GM18873 (cell line): ENCODE data around the gene CCNYL1.
A peak's percentile ranks its signal among the peaks of the same experiment; 100 is the strongest.
"Not testable (repeated sequence)": the region's sequence is repeated elsewhere in the genome, so short reads cannot be mapped to it uniquely, and the experiment has no call there.

Experiments used
- ATAC-seq: cut with Tn5 transposase; IDR thresholded peaks from one replicate; pipeline ENCODE4 v1.9.1; 2021; ENCODE audit warnings: mild to moderate bottlenecking, moderate library complexity, moderate number of reproducible peaks; ENCODE audit not compliant: unreplicated experiment, low FRiP score

The CCNYL1 gene

DNA sequence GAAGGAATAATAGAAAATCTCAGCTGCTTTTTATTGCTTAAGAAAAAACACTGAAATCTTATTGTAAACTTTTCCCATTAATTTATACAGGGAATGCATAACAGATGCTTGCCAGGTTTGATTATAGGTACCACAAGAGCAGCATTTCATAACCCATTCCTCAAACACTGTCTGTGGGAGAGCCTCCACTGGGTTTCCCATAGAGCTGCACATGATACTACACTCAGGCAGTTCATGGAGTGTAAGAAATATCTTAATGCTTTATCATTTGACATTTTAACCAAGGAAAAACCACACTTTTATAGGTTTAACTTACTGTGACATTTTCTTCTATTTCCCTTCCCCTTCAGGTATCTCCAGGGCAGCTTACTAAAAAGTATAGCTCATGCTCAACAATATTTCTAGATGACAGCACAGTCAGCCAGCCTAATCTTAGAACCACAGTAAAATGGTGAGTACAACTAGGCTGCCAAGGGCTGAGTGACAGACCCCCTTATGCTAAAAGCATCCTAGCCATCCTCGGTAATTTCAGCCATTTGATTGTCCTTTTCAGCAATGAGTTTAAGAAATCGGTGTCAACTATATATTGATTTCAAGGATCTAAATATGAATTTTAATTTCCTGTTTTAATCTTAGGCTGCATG is 22.3 kb downstream of the CCNYL1 start:
- no peak for ATAC-seq

DNA sequence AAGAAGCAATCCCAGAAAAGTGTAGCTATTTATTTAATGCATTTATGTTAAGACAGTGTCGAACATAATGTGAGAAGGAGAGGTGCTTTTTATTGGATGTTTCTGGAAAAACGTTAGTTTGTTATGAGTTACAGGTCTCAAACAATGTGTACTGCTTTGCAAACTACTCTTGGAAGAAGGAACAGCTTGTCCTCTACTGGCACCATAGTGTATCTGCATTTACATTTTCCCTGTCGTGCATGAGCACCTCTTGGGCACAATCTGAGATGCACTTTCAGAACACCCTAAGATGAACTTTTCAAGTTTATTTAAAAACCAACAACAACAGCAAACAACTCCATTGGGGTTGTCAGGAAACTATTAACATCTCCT is 22.8 kb downstream of the CCNYL1 start:
- ATAC-seq: no peak

DNA sequence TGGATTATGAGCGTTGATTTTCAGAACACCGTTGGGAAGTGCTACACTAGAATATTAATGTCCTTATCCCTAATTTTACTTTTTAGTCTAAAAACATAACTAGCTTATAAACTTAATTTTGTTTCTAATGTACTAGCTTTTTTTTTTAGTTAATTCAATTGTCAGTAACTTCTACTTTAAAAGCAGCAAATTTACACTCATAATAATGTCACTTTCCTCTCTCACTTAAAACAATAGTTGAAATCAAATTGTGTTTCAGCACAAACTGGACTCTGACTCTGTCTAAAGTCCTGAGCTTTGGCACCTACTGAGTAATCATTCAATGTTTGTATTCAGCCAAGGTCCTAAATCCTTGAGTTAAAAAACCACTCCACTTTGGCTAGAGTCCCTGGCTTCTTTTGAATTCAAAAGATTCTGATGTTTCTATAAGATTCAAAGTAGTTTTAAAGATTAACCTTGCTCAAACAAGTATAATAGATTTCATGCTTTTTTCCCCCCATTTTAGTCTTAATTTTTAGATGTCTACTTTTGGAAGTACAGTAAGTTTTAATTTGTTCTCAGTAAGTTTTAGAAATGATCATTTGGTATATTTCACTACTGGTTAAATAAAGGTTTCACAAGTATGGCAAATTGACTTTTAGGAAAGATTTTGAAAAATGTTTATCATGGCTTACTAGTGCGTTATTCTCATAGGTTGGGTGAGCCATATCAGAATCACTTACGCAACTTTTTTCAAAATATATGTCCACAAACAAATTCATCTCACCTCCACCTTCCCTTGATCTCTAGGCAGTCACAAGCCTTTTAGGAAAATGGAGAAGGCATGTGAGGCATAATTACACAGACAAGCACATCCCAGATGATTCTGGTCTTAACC is 23.4 kb downstream of the CCNYL1 start:
- no peak for ATAC-seq

DNA sequence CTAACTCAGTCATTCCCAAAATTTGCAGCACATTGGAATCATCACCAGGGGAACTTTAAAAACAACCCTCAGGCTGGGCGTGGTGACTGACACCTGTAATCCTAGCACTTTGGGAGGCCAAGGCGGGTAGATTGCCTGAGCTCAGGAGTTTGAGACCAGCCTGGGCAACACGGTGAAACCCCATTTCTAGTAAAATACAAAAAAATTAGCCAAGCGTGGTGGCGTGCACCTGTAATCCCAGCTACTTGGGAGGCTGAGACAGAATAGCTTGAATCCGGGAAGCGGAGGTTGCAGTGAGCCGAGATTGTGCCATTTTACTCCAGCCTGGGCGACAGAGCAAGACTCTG is 24.0 kb downstream of the CCNYL1 start:
- not testable (repeated sequence) for ATAC-seq

DNA sequence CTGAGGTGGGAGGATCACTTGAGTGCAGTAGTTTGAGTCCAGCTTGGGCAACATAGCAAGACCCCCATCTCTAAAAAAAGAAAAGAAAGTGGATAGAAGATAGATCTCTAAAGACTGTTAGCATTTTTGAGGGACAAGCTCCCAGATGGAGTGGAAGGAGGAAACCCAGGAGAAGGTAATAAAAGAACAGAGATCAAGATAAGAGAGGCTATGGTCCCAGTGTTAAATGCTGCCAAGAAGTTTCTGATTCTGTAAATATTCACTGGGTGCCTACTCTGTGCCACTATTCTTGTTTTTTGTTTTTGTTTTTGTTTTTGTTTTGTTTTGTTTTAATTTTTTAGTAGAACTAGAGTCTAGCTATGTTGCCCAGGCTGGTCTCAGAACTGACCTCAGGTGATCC is 32.1 kb downstream of the CCNYL1 start:
- ATAC-seq: no peak

DNA sequence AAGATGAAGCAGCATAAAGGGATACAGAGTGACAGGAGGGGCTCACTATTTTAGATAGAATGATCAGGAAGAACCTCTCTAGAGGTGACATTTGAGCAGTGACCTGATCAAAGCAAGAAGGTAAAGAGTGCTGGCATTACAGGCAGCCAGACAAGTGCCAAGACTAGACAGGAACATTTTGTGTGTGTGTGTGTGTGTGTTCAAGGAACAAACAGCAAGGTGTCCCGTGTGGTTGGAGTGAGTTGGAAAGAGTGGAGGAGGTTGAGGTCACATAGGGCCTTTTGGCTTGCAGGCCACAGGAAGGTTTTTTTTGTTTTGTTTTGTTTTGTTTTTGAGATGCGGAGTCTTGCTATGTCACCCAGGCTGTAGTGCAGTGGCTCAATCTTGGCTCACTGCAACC is 32.6 kb downstream of the CCNYL1 start:
- ATAC-seq: no peak

DNA sequence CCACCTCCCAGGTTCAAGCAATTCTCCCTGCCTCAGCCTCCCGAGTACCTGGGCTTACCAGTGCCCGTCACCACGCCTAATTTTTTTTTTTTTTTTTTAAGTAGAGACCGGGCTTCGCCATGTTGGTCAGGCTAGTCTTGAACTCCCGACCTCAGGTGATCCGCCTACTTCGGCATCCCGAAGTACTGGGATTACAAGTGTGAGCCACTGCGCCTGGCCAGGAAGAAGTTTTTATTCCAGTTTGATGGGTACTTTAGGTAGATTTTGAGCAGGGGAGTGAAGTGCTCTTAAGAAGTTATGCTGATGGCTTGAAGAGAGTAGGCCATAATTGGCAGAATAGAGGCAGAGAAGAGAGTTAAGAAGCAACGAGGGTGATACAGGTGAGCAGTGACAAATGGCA is 33.0 kb downstream of the CCNYL1 start:
- no peak for ATAC-seq

DNA sequence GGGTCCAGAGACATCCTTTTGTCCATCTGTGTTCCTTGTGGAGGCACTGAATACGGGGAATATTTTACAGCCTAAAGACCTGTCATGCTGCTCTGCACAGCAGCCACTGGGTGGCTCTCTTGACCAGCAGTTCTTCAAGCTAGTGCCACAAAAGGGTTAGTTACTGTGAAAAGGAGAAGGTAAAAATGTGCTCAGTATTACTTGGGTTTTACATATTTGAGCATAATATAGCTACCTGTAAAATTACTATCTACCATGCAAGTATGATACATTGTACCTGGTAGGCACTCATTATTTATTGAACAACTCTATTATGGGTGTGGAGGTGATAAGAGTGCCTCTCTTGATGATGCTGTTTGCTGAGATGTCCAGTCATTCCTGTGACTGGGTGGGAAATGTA is 34.7 kb downstream of the CCNYL1 start:
- ATAC-seq: peak; percentile 65

DNA sequence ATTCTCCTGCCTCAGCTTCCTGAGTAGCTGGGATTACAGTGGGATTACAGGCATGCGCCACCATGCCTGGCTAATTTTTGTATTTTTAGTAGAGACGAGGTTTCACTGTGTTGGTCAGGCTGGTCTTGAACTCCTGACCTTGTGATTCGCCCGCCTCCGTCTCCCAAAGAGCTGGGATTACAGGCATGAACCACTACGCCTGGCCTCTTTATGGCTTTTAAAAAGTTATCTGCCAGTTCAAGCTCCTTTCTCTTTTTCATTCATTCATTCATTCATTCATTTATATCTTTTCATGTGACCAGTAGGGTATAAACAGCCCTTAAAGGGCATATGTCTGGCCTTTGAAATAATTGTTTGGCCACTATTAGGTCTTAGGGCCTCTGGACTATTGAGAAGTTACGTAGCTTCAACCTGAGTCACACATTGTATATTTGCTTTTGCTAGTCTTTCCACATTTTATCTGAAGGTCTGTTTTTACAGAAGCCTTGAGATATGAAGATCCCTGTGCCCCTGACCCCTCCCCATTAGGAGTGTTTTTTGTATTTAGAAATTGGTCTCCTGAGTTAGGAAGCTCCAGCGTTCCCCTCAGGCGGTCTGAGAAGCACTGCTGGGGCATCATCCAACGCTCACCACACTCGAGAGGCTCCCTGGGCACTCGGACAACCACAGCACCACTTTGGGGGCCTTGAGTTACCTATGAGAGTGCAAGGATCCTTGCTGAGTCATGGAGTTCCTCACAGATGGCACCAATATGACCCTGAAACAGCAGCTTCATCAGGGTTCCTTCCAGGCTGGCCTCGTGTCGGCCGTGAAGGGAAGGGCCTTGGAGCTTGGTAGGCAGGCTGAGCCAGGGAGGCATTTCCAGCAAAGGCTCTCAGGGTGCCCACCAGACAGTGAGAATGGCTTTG is 36.5 kb downstream of the CCNYL1 start:
- ATAC-seq: no peak

DNA sequence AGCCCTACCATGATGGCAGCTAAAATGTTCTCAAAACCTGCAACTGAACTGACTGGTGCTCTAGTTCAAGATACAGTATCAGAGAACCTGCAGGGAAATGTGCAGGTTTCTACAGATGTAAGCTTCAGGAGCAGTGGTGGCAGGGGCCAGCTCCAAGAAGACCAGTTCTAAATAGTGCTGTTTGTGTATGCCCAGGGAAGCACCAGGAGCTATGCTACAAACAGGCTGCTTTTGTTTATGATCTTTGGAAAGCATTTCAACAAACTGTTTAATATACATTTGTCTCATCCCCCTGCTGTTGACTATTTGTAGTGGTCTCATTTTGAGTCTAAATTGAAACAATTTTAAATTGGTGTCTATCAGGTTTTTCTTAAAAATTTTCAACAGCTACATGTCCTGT is 37.6 kb downstream of the CCNYL1 start:
- no peak for ATAC-seq

DNA sequence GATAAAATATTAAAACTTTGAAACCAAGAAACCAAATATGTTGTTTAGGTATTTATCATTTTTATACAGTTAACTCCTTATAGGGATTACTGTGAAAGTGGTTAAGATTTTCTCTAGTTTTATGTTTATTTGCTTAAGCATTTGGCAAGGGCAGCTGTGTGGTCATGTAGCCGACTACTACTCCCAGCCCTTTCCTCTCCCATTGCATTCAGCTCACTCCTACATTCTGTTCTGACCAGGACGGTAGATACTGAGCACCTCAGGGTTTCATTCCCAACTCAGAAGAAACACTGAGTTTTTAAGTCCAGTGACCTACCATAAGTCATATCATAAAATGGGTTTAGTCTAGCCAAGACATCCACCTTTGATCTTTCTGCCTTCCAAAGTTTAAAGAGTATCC is 38.4 kb downstream of the CCNYL1 start:
- ATAC-seq: no peak

DNA sequence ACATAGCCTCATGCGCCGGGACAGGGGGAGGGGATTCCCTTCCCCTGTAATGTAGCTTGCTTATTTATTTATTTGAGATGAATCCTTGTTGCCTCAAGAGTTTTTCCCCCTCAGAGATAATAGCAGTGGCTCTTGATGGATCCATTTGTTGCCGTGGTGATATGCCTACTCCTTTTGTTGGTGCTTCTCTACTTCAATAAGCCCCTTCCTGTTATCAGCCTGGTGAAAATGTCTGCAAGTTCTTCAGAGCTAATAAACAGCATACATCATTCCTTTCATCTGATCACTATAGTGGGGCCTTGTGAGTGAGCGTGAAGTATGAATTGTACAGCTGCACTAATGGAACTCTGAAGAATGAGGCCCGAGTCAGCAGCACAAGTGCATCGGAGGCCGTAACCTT is 38.9 kb downstream of the CCNYL1 start:
- ATAC-seq: no peak

DNA sequence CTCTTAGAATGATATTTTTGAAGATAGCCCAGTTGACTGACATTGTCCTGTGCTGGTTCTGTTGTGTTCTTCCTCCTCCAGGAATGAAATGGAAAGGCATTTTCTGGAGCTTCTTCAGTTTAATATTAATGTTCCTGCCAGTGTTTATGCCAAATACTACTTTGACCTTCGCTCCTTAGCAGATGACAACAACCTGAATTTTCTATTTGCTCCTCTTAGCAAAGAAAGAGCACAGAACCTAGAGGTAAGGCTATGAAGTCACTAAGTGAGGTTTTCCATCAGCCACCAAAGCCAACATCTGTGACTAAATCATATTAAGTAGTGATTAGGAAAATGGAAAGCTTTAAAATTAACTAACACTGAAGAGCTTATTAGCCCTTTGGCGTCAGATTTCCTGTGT is 39.4 kb downstream of the CCNYL1 start:
- ATAC-seq: no peak

DNA sequence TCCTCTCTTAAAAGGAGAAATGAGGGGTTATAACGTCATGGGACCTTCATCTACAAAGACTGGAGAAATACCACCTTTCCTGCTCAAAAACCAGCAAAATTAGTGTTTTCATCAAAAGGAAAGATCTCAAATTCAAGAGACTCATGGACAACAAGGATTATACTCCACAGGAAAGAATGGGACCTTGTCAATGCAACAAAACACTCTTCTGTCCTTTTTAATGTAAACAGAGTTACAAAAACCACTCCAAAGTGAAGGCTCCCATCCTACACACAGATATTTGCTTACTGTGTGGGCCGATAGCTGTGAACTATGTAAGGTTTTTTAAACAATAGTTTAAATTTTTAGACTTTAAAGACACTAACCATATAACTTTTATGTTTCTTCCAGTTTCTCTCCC is 42.2 kb downstream of the CCNYL1 start:
- ATAC-seq: not testable (repeated sequence)

DNA sequence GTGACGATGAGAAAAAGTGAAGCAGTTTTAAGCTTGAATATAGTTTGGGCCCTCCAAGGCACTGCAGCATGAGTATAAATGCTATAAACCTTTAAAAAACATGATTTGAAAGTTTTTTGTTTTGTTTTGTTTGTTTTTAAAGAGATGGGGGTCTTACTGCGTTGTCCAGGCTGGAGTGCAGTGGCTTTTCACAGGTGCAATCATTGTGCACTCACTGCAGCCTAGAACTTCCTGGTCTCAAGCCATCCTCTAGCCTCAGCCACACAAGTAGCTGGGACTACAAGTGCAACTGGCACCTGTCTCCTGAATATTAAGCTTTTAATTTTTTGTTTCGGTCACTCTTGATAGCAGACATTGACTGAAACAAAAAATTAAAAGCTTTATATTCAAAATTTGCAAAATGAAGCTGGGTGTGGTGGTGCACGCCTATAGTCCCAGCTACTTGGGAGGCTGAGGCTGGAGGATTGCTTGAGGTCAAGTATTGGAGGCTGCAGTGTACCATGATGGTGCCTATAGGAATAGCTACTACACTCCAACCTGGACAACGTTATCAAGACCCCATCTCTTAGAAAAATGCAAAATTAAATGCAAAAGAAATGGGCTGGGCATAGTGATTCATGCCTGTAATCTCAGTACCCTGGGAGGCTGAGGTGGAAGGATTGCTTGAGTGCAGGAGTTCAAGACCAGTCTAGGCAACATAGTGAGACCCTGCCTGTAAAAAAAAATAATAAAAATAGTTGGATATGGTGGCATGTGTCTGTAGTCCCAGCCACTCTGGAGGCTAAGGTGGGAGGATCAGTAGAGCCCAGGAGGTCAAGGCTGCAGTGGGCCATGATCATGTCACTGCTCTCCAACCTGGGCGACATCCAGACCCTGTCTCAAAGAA is 43.3 kb downstream of the CCNYL1 start:
- no peak for ATAC-seq

DNA sequence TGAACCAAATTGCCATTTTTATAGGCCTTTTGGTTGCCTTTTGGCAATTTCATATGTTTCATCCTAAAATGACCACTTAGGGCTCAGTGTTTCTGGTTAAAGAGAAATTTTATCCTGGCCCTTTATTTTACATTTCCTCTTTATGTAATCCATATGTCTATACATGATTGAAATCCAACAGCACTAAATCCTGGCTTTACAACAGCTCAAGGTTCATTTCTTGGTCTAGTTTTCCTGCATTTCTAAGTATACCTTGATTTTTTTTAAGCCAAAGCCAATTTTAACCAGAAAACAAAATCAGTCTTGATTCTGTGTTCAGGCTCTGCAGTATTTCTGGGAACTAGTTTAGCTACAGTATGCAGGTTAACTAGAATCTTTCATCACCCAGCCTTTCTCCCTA is 46.6 kb downstream of the CCNYL1 start:
- ATAC-seq: no peak

DNA sequence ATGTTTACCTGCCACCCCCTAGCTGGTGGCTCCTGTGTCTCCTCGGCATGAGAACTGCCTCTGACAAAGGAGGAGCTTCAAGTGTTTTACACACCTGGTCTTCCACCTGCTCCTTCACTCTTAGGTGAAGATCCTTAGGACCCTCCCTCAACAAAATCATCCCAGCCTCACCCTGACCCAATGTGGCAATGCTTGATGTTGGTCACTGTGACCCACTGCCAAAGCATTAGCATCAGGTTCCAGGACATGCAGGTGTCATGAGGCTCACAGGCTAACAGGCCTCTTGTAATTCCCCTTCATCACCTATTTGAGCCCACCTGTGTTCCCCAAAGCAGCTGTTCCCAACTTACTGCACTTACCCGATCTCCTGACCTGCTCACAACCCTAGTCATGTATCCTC is 48.5 kb downstream of the CCNYL1 start:
- ATAC-seq: no peak

DNA sequence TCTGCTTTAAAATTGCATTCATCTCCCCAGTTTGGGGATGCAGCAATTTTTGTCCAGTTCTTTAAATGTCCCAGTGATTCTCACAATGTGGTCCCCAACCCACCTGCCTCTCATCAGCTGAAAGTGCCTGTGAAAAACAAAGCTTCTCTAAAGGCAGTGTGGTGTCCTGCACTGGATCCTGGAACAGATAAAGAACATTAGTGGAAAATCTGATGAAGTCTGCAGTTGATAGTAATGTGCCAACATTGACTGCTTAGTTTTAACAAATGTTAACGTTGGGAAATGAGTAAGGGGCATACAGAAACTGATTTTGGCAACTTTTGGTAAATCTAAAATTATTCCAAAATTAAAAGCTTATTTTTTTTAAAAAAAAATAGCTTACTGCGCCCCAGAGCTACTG is 49.0 kb downstream of the CCNYL1 start:
- ATAC-seq: no peak

DNA sequence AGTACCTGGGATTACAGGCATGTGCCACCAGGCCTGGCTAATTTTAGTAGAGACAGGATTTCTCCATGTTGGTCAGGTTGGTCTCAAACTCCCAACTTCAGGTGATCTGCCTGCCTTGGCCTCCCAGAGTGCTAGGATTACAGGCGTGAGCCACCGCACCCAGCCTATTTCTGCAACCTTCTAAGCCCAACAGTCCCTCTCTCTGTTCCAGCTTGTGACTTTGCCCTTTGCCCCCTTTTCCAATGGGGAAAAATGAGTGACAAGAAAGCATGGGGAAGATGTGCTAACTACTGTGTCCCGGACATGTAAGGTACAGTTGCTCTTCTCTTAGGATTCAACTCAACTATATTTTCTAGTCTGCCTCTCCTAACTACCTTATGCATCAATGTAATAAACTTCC is 50.0 kb downstream of the CCNYL1 start:
- not testable (repeated sequence) for ATAC-seq

DNA sequence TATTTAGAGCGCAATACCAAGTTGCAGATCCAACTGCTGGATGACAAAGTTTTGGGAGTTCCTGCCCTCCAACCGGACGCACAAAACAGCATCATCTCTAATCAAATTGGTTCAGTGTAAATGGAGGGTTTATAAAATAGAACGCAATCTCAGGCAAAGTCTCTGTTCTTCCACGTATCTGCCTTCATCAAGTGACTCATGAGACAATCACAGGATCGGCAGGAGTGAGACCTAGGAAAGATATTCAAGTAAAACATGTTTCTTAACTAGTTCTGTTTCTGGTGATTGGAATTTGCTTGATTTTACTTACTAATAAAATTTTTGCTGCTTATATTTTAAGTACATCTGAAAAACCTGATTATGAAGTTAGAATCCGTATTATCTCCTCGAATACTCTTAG is 50.7 kb downstream of the CCNYL1 start:
- no peak for ATAC-seq
